ENCODE measurements around the gene RAPGEF2.
"Not testable (repeated sequence)": the region's sequence is repeated elsewhere in the genome, so short reads cannot be mapped to it uniquely, and the experiment has no call there.

The RAPGEF2 gene

GRCh38 chr4:159102622-159103383 is at the start of gene RAPGEF2:
RAPGEF2 (plus strand) TSS chr4:159103079; CDS start chr4:159104163, 1,084 bp downstream.
- peak; percentile 68 to 81 for DNase-seq (ENCODE audit: extremely low read depth in 1 of 2, low read depth in 1 of 2)

DNA sequence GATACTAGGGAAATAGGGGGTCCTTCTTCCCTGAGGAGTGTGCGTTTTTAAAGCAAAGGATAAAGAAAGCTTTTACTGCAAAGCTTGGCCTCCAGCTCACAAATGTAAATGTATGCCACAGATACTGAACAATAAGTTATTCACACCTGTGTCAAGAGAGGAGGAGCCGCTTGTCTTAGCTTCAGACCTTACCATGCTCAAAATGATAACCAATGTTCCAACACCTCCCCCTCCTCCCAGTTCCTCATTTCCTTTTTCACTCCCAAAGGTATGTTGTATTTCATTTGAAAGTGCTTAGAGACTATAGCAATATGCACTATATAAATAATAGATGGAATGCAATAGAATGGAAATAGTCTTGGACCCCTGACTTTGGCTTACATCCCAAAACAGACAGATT is 47.0 kb upstream of the RAPGEF2 start:
- DNase-seq (ENCODE audit: extremely low read depth in 1 of 2, low read depth in 1 of 2): no peak

DNA sequence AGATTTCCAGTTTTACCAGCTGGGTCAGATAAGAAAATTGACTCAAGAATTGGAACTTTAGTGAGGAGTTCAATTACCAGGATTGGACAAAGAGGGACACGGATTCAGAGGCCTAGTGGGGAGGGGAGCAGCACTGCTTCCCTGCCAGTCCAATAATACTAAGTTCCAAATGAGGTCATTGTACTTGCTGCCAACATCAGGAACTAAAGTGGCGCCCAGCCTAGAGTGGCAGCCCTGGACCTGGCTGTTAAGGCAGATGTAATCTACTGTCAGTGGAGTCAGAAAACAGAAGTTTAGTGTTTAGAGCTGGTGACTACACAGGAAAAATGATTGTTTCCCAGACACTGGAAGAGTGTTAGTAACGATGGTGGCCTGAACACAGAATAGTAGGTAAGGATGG is 42.7 kb upstream of the RAPGEF2 start:
- no peak for DNase-seq (ENCODE audit: extremely low read depth in 1 of 2, low read depth in 1 of 2)

- no peak for DNase-seq (ENCODE audit: extremely low read depth in 1 of 2, low read depth in 1 of 2)
Measured at GRCh38 chr4:159062381-159062780, 40.5 kb upstream of the RAPGEF2 start.

GRCh38 chr4:159065513-159066240 is 37.2 kb upstream of the RAPGEF2 start:
- DNase-seq (ENCODE audit: extremely low read depth in 1 of 2, low read depth in 1 of 2): no peak

DNA sequence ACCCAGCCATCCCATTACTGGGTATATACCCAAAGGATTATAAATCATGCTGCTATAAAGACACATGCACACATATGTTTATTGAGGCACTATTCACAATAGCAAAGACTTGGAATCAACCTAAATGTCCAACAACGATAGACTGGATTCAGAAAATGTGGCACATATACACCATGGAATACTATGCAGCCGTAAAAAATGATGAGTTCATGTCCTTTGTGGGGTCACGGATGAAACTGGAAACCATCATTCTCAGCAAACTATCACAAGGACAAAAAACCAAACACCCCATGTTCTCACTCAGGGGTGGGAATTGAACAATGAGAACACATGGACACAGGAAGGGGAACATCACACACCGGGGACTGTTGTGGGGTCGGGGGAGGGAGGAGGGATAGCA is 34.7 kb upstream of the RAPGEF2 start:
- DNase-seq (ENCODE audit: extremely low read depth in 1 of 2, low read depth in 1 of 2): not testable (repeated sequence)

- no peak for DNase-seq (ENCODE audit: extremely low read depth in 1 of 2, low read depth in 1 of 2)
Measured at GRCh38 chr4:159069922-159070321, 33.0 kb upstream of the RAPGEF2 start.

DNA sequence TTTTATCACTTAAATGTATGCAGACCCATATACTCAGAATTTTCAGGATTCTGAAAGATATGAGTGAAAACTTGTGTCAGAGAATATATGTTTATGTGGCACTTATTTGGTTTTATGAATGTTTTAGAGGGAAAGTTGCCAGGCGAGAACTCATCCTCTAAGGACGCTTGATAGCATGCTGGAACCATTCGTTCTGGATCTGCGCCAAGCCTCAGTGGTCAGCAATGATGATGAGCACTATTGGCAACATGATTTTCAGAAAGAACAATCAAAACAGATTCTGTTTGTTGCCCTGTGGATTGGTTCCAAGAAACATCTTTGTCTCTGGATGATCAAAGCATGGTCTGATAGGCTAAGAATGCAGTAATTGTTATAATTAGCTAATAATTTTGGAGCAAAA is 32.1 kb upstream of the RAPGEF2 start:
- DNase-seq (ENCODE audit: extremely low read depth in 1 of 2, low read depth in 1 of 2): no peak

- DNase-seq (ENCODE audit: extremely low read depth in 1 of 2, low read depth in 1 of 2): no peak
Measured at GRCh38 chr4:159071178-159071968, 31.5 kb upstream of the RAPGEF2 start.

DNA sequence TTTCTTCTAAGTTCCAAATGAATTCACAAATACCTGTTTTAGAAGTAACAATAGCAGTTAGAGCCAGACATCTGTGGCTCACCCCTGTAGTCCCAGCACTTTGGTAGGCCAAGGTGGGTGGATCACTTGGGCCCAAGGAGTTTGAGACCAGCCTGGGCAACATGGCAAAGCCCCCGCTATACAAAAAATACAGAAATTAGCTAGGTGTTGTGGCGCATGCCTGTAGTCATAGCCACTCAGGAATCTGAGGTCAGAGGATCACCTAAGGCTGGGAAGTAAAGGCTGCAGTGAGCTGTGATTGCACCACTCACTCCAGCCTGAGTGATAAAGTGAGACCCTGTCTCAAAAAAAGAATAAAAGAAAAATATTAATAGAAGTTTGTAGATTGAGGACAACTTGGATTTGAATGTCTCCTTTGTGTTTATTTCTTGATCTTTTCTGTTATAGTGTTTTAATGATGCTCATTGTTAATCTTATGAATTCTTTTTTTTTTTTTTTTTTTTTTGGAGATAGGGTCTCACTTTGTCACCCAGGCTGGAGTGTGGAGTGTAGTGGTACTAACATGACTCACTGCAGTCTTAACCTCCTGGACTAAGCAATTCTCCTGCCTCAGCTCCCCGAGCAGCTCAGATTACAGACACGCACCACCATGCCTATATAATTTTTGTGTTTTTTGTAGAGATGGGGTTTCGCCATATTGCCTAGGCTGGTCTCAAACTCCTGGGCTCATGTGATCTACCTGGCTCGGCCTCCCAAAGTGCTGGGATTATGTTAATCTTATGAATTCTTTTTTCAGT is 30.7 kb upstream of the RAPGEF2 start:
- DNase-seq (ENCODE audit: extremely low read depth in 1 of 2, low read depth in 1 of 2): no peak

- no peak for DNase-seq (ENCODE audit: extremely low read depth in 1 of 2, low read depth in 1 of 2)
Measured at GRCh38 chr4:159075531-159075932, 27.3 kb upstream of the RAPGEF2 start.

GRCh38 chr4:159077018-159077417 is 25.9 kb upstream of the RAPGEF2 start:
- DNase-seq (ENCODE audit: extremely low read depth in 1 of 2, low read depth in 1 of 2): peak in 1 of 2 donors; percentile 7

- no peak for DNase-seq (ENCODE audit: extremely low read depth in 1 of 2, low read depth in 1 of 2)
Measured at GRCh38 chr4:159077702-159078495, 25.0 kb upstream of the RAPGEF2 start.

GRCh38 chr4:159079074-159079473 is 23.8 kb upstream of the RAPGEF2 start:
- no peak for DNase-seq (ENCODE audit: extremely low read depth in 1 of 2, low read depth in 1 of 2)

DNA sequence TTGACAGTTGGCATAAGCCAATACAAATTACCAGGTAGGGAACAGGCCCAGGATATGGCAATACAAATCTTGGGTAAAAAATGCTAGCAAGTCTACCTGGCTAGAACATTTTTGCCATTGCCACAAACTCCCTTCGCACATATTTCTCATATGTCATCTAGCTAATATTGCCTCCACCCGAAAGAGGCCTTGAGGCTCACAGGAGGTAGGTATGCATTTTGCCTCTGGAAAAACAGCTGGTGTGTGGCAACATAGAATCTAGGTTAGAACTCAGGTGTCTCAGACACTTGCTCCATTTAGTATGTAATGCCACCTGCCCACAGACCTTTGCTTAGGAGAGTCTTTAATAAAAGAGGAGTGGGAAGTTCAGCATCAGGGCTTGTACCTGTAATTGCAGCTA is 16.3 kb upstream of the RAPGEF2 start:
- DNase-seq (ENCODE audit: extremely low read depth in 1 of 2, low read depth in 1 of 2): no peak

- no peak for DNase-seq (ENCODE audit: extremely low read depth in 1 of 2, low read depth in 1 of 2)
Measured at GRCh38 chr4:159090255-159090654, 12.6 kb upstream of the RAPGEF2 start.

- DNase-seq (ENCODE audit: extremely low read depth in 1 of 2, low read depth in 1 of 2): not testable (repeated sequence)
Measured at GRCh38 chr4:159094156-159094555, 8.7 kb upstream of the RAPGEF2 start.

GRCh38 chr4:159096434-159096833 is 6.4 kb upstream of the RAPGEF2 start:
- no peak for DNase-seq (ENCODE audit: extremely low read depth in 1 of 2, low read depth in 1 of 2)

DNA sequence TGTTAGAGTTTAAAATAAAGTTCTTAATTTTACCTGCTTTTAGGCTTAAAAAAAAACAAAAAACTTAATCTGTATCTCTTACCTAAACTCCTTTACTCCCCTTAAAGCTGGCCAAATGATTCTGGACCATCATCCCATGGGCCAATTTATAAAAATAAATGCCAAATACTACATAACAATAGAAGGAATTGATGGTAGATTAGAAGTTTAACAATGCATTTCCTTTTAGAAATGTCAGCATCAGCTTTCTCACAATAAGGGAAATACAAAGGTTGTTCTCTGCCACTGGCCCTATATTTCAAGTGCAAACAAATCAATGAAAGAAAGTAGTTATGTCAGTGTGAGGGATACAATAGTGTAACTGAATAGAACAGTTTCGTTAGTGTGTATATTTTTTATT is 5.7 kb upstream of the RAPGEF2 start:
- no peak for DNase-seq (ENCODE audit: extremely low read depth in 1 of 2, low read depth in 1 of 2)

DNA sequence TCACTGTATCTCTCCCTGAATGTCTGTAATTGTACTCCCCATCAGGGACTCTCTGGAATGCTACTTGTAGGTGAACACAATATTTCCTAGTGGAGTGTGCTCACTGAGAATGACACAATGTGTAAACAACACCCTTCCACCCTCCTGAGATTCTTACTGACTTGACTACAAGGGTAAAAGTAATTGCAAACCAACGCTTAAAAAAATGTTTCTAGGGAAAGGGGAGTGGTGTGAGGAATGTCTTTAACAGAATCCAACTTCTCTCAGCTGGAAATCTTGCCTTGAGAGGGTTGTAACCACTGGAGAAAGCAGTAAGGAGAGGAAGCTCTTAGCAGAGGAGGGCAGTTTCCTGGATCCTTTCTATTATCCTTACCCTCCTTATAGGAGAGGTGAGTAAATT is 5.1 kb upstream of the RAPGEF2 start:
- no peak for DNase-seq (ENCODE audit: extremely low read depth in 1 of 2, low read depth in 1 of 2)
